GM19240 (cell line): ENCODE data around the gene HNRNPL.

ENCODE experiments used
- DNase-seq: peaks from one replicate; pipeline ENCODE4 v3.0.0; 2011; ENCODE audit warnings: low spot score; ENCODE audit not compliant: insufficient read length

HNRNPL gene

GRCh38 chr19:38845374-38846024 is 4.3 kb downstream of the HNRNPL start:
- DNase-seq = no peak

GRCh38 chr19:38844093-38844686 is 5.6 kb downstream of the HNRNPL start:
- DNase-seq = no peak

- no peak for DNase-seq
Measured at GRCh38 chr19:38843175-38843758, 6.5 kb downstream of the HNRNPL start.

- no peak for DNase-seq
Measured at GRCh38 chr19:38842439-38843174, 7.2 kb downstream of the HNRNPL start.

GRCh38 chr19:38841787-38842438 is 7.9 kb downstream of the HNRNPL start:
- no peak for DNase-seq

GRCh38 chr19:38841180-38841766 is 8.5 kb downstream of the HNRNPL start:
- DNase-seq = no peak

GRCh38 chr19:38840583-38840968 is 9.2 kb downstream of the HNRNPL start:
- DNase-seq = no peak

- DNase-seq = no peak
Measured at GRCh38 chr19:38839816-38840582, 9.8 kb downstream of the HNRNPL start.

GRCh38 chr19:38838986-38839761 is 10.6 kb downstream of the HNRNPL start:
- no peak for DNase-seq

- no peak for DNase-seq
Measured at GRCh38 chr19:38838208-38838985, 11.4 kb downstream of the HNRNPL start.

GRCh38 chr19:38837656-38838121 is 12.1 kb downstream of the HNRNPL start:
- DNase-seq = no peak

- no peak for DNase-seq
Measured at GRCh38 chr19:38836983-38837626, 12.7 kb downstream of the HNRNPL start.

- DNase-seq = no peak
Measured at GRCh38 chr19:38836159-38836982, 13.4 kb downstream of the HNRNPL start.

GRCh38 chr19:38834590-38834989 is 15.2 kb downstream of the HNRNPL start:
- no peak for DNase-seq

- DNase-seq = no peak
Measured at GRCh38 chr19:38834104-38834490, 15.7 kb downstream of the HNRNPL start.

- no peak for DNase-seq
Measured at GRCh38 chr19:38833092-38833425, 16.7 kb downstream of the HNRNPL start.

GRCh38 chr19:38831142-38831605 is 18.6 kb downstream of the HNRNPL start:
- DNase-seq = peak; percentile 73
